Osteoblast (primary cell): ENCODE results near the gene ING2. TPM values are rescaled to one million over a fixed set of nuclear protein-coding genes. Genes with fewer than 3 reads are reported as not detected.

Experiments
- DNase-seq: peaks from one replicate; pipeline ENCODE4 v3.0.0; 2011; ENCODE audit warnings: low spot score, mixed read lengths; ENCODE audit not compliant: insufficient read length; ENCODE audit errors: missing footprints
- H2AFZ ChIP-seq: 2 replicates; pipeline ENCODE4 v1.6.0; 2011; ENCODE audit warnings: mild to moderate bottlenecking, low read length
- H3K27ac ChIP-seq: 2 replicates; pipeline ENCODE4 v1.5.1; 2011; ENCODE audit warnings: mild to moderate bottlenecking, low read depth, low read length, moderate library complexity
- H3K27me3 ChIP-seq: 2 replicates; pipeline ENCODE4 v1.6.0; 2012; ENCODE audit warnings: mild to moderate bottlenecking, control low read depth, inconsistent platforms, low read length, moderate library complexity; ENCODE audit not compliant: insufficient read depth
- H3K36me3 ChIP-seq: 2 replicates; pipeline ENCODE4 v1.5.1; 2011; ENCODE audit warnings: mild to moderate bottlenecking, low read length, control low read depth, moderate library complexity; ENCODE audit not compliant: insufficient read depth
- H3K4me1 ChIP-seq: 2 replicates; pipeline ENCODE4 v1.5.1; 2011; ENCODE audit warnings: mild to moderate bottlenecking, low read length, control low read depth, moderate library complexity; ENCODE audit not compliant: insufficient read depth
- H3K4me2 ChIP-seq: 2 replicates; pipeline ENCODE4 v1.6.0; 2011; ENCODE audit warnings: mild to moderate bottlenecking, low read length; ENCODE audit not compliant: insufficient read depth
- H3K4me3 ChIP-seq: fragments of 200-600 bp; sonication (generic); 3 replicates; pipeline ENCODE4 v1.5.1; 2012; ENCODE audit warnings: mild to moderate bottlenecking, low read length, inconsistent platforms; ENCODE audit not compliant: insufficient read depth
- H3K79me2 ChIP-seq: 2 replicates; pipeline ENCODE4 v1.6.0; 2012; ENCODE audit warnings: mild to moderate bottlenecking, low read length, control low read depth, inconsistent platforms; ENCODE audit not compliant: insufficient read depth
- H3K9me3 ChIP-seq: 2 replicates; pipeline ENCODE4 v1.5.1; 2011; ENCODE audit warnings: low read depth, low read length, control low read depth
- H4K20me1 ChIP-seq: 2 replicates; pipeline ENCODE4 v1.6.0; 2012; ENCODE audit warnings: mild to moderate bottlenecking, low read length, control low read depth; ENCODE audit not compliant: insufficient read depth
- CTCF ChIP-seq: IDR thresholded peaks from 2 replicates; pipeline ENCODE4 v1.5.1; 2011; ENCODE audit warnings: mild to moderate bottlenecking, low read depth, low read length, moderate library complexity; ENCODE audit errors: extremely low read depth
- total RNA-seq: library from RNA; depleted of rRNA; stranded (reverse); fragments of >200 nt; gene quantifications from 2 replicates; pipeline ENCODE4 v1.2.3, GENCODE V29; 2012

Gene ING2
- total RNA-seq, 1 donor, result 6.2 TPM

- no peak for TF ChIP-seq CTCF
- Histone ChIP-seq H3K4me1 (peaks cover 6% of the 10 kb centered on the region), H2AFZ (no peak overlapping the region), H3K27ac (no peak overlapping the region), H3K4me2 (no peak overlapping the region), H4K20me1 (no peaks in the 10 kb centered on the region), H3K4me3 (no peak overlapping the region), H3K79me2 (no peaks in the 10 kb centered on the region), H3K27me3 (peaks cover 3% of the 10 kb centered on the region), H3K36me3 (no peaks in the 10 kb centered on the region), H3K9me3 (no peaks in the 10 kb centered on the region)
- no peak for DNase-seq
These were observed 54.0 kb downstream of the ING2 start for GRCh38 chr4:183558873-183559272.

GRCh38 chr4:183561905-183562304 lies 57.0 kb downstream of the ING2 start:
- Histone ChIP-seq H3K27ac (no peak overlapping the region), H4K20me1 (no peaks in the 10 kb centered on the region), H3K4me1 (peaks cover 8% of the 10 kb centered on the region), H3K9me3 (no peaks in the 10 kb centered on the region), H2AFZ (no peak overlapping the region), H3K27me3 (peaks cover 5% of the 10 kb centered on the region), H3K36me3 (no peaks in the 10 kb centered on the region), H3K4me3 (no peak overlapping the region), H3K79me2 (no peaks in the 10 kb centered on the region), H3K4me2 (no peak overlapping the region)
- no peak for TF ChIP-seq CTCF
- no peak for DNase-seq

Other genes with a start within 250 kb of the ING2 start
- gene CLDN22, start 184.8 kb upstream of the ING2 start, total RNA-seq, result not detected in 2 replicates
- gene CLDN24, start 182.6 kb upstream of the ING2 start, total RNA-seq, result not detected in 2 replicates
- 15.2 and 15.9 TPM in 2 replicates for gene CDKN2AIP, start 60.4 kb upstream of the ING2 start, total RNA-seq
- 19.9 and 25.9 TPM in 2 replicates for gene RWDD4, start 154.1 kb downstream of the ING2 start, total RNA-seq
- gene TRAPPC11, start 154.2 kb downstream of the ING2 start, total RNA-seq, result 51.0 and 58.3 TPM in 2 replicates